SK-N-SH (cell line): ENCODE data around the gene HSPBP1. TPM values are rescaled to one million over a fixed set of nuclear protein-coding genes. Genes with fewer than 3 reads are reported as not detected.

Experiments used
- CTCF ChIA-PET: fragments of 300-600, 350-600 bp; formaldehyde crosslinking; extraction: SDS; loops from one replicate; lab custom pipeline; 2021; lab: Yijun Ruan, JAX
- POLR2A ChIA-PET: fragments of 350-600 bp; sonication (Branson Sonifier 250); formaldehyde crosslinking; extraction: SDS; loops from one replicate; lab custom pipeline; 2020; ENCODE audit warnings: antibody characterized with exemption, inconsistent platforms; lab: Yijun Ruan, JAX
- DNase-seq: peaks from one replicate; pipeline ENCODE4 v3.0.0; 2012
- H2AFZ ChIP-seq: fragments of 200-600 bp; sonication (generic); 2 replicates; pipeline ENCODE4 v1.8.1; 2016; ENCODE audit warnings: antibody characterized with exemption, mild to moderate bottlenecking, low read depth
- H3F3A ChIP-seq: fragments of 200-600 bp; sonication (generic); replicated peaks from 2 replicates; pipeline ENCODE3; 2016; ENCODE audit warnings: antibody characterized with exemption, mild to moderate bottlenecking; ENCODE audit not compliant: insufficient read depth
- H3K27ac ChIP-seq, 2 experiments: fragments of 200-500 bp in 1 of 2; fragments of 200-600 bp in 1 of 2; sonication (Bioruptor generic) in 1 of 2; sonication (generic), shearing (Covaris generic) in 1 of 2; 2 replicates each; pipeline versions ENCODE4 v1.5.1 to v1.6.1; 2014 to 2016; ENCODE audit warnings: low read depth in 2 of 2, inconsistent platforms in 1 of 2, low read length in 1 of 2, mild to moderate bottlenecking in 1 of 2, mixed read lengths in 1 of 2
- H3K27me3 ChIP-seq: fragments of 200-600 bp; sonication (generic), shearing (Covaris generic); 2 replicates; pipeline ENCODE4 v1.6.1; 2016; ENCODE audit warnings: mixed run types; ENCODE audit not compliant: insufficient read depth
- H3K36me3 ChIP-seq, 2 experiments: fragments of 200-500 bp in 1 of 2; fragments of 200-600 bp in 1 of 2; sonication (Bioruptor generic) in 1 of 2; sonication (generic) in 1 of 2; replicated peaks in 1 of 2; 2 replicates each; pipeline versions ENCODE3 to v1.5.1; 2014 to 2016; ENCODE audit warnings: low read length in 1 of 2, mild to moderate bottlenecking in 1 of 2; ENCODE audit not compliant: insufficient read depth in 2 of 2, control insufficient read depth in 1 of 2
- H3K4me1 ChIP-seq, 2 experiments: fragments of 200-500 bp in 1 of 2; fragments of 200-600 bp in 1 of 2; sonication (Bioruptor generic) in 1 of 2; sonication (generic), shearing (Covaris generic) in 1 of 2; 2 replicates each; pipeline versions ENCODE4 v1.5.1 to v1.6.1; 2014 to 2016; ENCODE audit warnings: low read depth in 1 of 2, low read length in 1 of 2, mixed run types in 1 of 2; ENCODE audit not compliant: insufficient read depth in 2 of 2, control insufficient read depth in 1 of 2
- H3K4me2 ChIP-seq: fragments of 200-600 bp; sonication (generic), shearing (Covaris generic); 2 replicates; pipeline ENCODE4 v1.6.1; 2017; ENCODE audit warnings: mixed run types
- H3K4me3 ChIP-seq, 2 experiments: fragments of 200-500 bp in 1 of 2; fragments of 200-600 bp in 1 of 2; sonication (Bioruptor generic) in 1 of 2; sonication (generic), shearing (Covaris generic) in 1 of 2; 2 replicates each; pipeline versions ENCODE4 v1.5.1 to v1.8.1; 2014 to 2016; ENCODE audit warnings: low read depth in 2 of 2, inconsistent platforms in 1 of 2, low read length in 1 of 2, mild to moderate bottlenecking in 1 of 2, mixed read lengths in 1 of 2, moderate library complexity in 1 of 2
- H3K79me2 ChIP-seq: fragments of 200-600 bp; sonication (generic); 2 replicates; pipeline ENCODE4 v1.8.1; 2017; ENCODE audit warnings: mild to moderate bottlenecking; ENCODE audit not compliant: insufficient read depth
- H3K9ac ChIP-seq: fragments of 200-600 bp; sonication (generic); 2 replicates; pipeline ENCODE4 v1.6.1; 2017; ENCODE audit warnings: mixed run types
- H3K9me2 ChIP-seq: fragments of 200-600 bp; sonication (generic); 2 replicates; pipeline ENCODE4 v1.6.1; 2017; ENCODE audit warnings: mixed run types
- H3K9me3 ChIP-seq: fragments of 200-600 bp; sonication (generic); 2 replicates; pipeline ENCODE4 v1.6.1; 2017; ENCODE audit warnings: mixed run types, mild to moderate bottlenecking, moderate library complexity
- H4K20me1 ChIP-seq: fragments of 200-600 bp; sonication (generic); 2 replicates; pipeline ENCODE4 v1.6.1; 2017; ENCODE audit warnings: mild to moderate bottlenecking, mixed run types; ENCODE audit not compliant: insufficient read depth
- CTCF ChIP-seq: fragments of 200-600 bp; sonication (generic); IDR thresholded peaks from 2 replicates; pipeline ENCODE4 v1.6.1; 2017; ENCODE audit warnings: antibody characterized with exemption, mild to moderate bottlenecking, moderate library complexity
- FOXJ3 ChIP-seq: sonication (generic); formaldehyde crosslinking; IDR thresholded peaks from 2 replicates; pipeline ENCODE4 v1.5.1; 2020; ENCODE audit warnings: mild to moderate bottlenecking, missing genetic modification reagents
- GABPA ChIP-seq: IDR thresholded peaks from 2 replicates; pipeline ENCODE4 v1.4.0; 2012; ENCODE audit warnings: low read depth, mild to moderate bottlenecking
- IRF3 ChIP-seq: fragments of 150-350 bp; IDR thresholded peaks from 2 replicates; pipeline ENCODE4 v1.6.1; 2016; ENCODE audit warnings: mild to moderate bottlenecking, low read depth, low read length
- JUND ChIP-seq: IDR thresholded peaks from 2 replicates; pipeline ENCODE4 v1.4.0; 2012
- MXI1 ChIP-seq: IDR thresholded peaks from 2 replicates; pipeline ENCODE4 v1.6.1; 2012; ENCODE audit warnings: mild to moderate bottlenecking, low read depth, low read length, improper control_type of control experiment
- NRF1 ChIP-seq: IDR thresholded peaks from 2 replicates; pipeline ENCODE4 v1.6.1; 2012; ENCODE audit warnings: low read depth, mild to moderate bottlenecking, low read length
- POLR2AphosphoS5 ChIP-seq: IDR thresholded peaks from 2 replicates; pipeline ENCODE4 v1.6.1; 2012; ENCODE audit warnings: low read depth, low read length
- RAD21 ChIP-seq: IDR thresholded peaks from 2 replicates; pipeline ENCODE4 v1.6.1; 2012; ENCODE audit warnings: mild to moderate bottlenecking, low read length
- RCOR1 ChIP-seq: fragments of 150-350 bp; IDR thresholded peaks from 2 replicates; pipeline ENCODE4 v1.6.1; 2017; ENCODE audit warnings: antibody characterized with exemption, low read length
- RXRA ChIP-seq: IDR thresholded peaks from 2 replicates; pipeline ENCODE4 v1.4.0; 2012; ENCODE audit warnings: low read depth, mild to moderate bottlenecking, borderline replicate concordance
- TCF12 ChIP-seq: IDR thresholded peaks from 2 replicates; pipeline ENCODE4 v1.4.0; 2012
- TEAD4 ChIP-seq: IDR thresholded peaks from 2 replicates; pipeline ENCODE4 v1.4.0; 2012; ENCODE audit warnings: mild to moderate bottlenecking, borderline replicate concordance; ENCODE audit not compliant: insufficient read depth
- USF1 ChIP-seq: IDR thresholded peaks from 2 replicates; pipeline ENCODE4 v1.4.0; 2012; ENCODE audit warnings: low read depth, borderline replicate concordance
- USF2 ChIP-seq: fragments of 150-350 bp; IDR thresholded peaks from 2 replicates; pipeline ENCODE4 v1.6.1; 2017; ENCODE audit warnings: antibody characterized with exemption, low read length, low read depth, borderline replicate concordance
- ZBTB33 ChIP-seq: IDR thresholded peaks from 2 replicates; pipeline ENCODE4 v1.4.0; 2012; ENCODE audit warnings: low read depth, borderline replicate concordance
- WGBS: methylation state at CpG from one replicate; pipeline ENCODE4 v1.1.6; 2017; ENCODE audit warnings: low lambda C conversion rate; 5-methylcytosine and 5-hydroxymethylcytosine counted together
- polyA plus RNA-seq, 3 experiments: library from polyadenylated mRNA; depleted of rRNA; stranded (reverse); fragments of >200 nt; gene quantifications; 2 replicates each; pipeline ENCODE4 v1.2.3, GENCODE V29; 2012

Gene HSPBP1
- polyA plus RNA-seq, 1 of the 3 experiments (the other 2 are of a cell fraction), result 55.4 TPM

GRCh38 chr19:55278391-55279135 is 1.3 kb downstream of the HSPBP1 start:
- H3K79me2 ChIP-seq, result peaks cover 6% of the 10 kb centered on the region; the same call in 1 of the 2 replicates
- peaks cover 0 to 9% of the 10 kb centered on the region in 2 experiments; a peak in 1 of 4 replicates for H3K4me1 ChIP-seq
- DNase-seq, result no peak
- H3K4me2 ChIP-seq, result peak overlapping the region; percentile 83
- WGBS, result 86% methylated on average over 10 of the region's 13 CpGs
- H3K4me3 ChIP-seq, result peak overlapping the region; percentile 76 to 94; a peak in 3 of 4 replicates
- no peaks in the 10 kb centered on the region for H4K20me1 ChIP-seq
- H3K9ac ChIP-seq, result peak overlapping the region; percentile 73; the same call in 1 of the 2 replicates
- TF ChIP-seq USF1 (no peak), TCF12 (no peak), RAD21 (no peak), NRF1 (no peak), IRF3 (no peak), USF2 (no peak), JUND (no peak), RXRA (no peak), TEAD4 (no peak), FOXJ3 (CRISPR knock-in tag) (no peak), CTCF (no peak), POLR2AphosphoS5 (no peak), ZBTB33 (no peak), RCOR1 (no peak), GABPA (no peak), MXI1 (no peak)
- peaks cover 13% of the 10 kb centered on the region for H3F3A ChIP-seq
- H3K9me3 ChIP-seq, result no peaks in the 10 kb centered on the region
- CTCF ChIA-PET, result interaction anchor here (0.8 to 2.5 kb wide), 8 partner anchors 13 to 354 kb away, joined by 3 to 11 read pairs (median 6); partner anchors contain the start of genes PPP6R1 and TMEM238
- H2AFZ ChIP-seq, result no peak overlapping the region
- no peaks in the 10 kb centered on the region for H3K9me2 ChIP-seq
- H3K27ac ChIP-seq, result no peak overlapping the region; a peak in 2 of 4 replicates
- H3K36me3 ChIP-seq, result peaks cover 0 to 21% of the 10 kb centered on the region in 2 experiments
- no peaks in the 10 kb centered on the region for H3K27me3 ChIP-seq
- POLR2A ChIA-PET, result interaction anchor here (2.2 kb wide), 1 partner anchor 19 kb away, joined by 19 read pairs; the partner anchor contains the start of gene PPP6R1
